Large intestine (tissue), 3 donors: Measurements from ENCODE around the gene RHCG. TPM values are rescaled to one million over a fixed set of nuclear protein-coding genes. Genes with fewer than 3 reads are reported as not detected.

ENCODE experiments used
- DNase-seq, 2 donors: peaks; one replicate each; pipeline versions ENCODE4 v3.0.0 to v3.0.0-alpha.2; 2013
- H3K27ac ChIP-seq: one replicate; pipeline ENCODE4 v1.5.1; 2013; ENCODE audit warnings: low read length
- H3K27me3 ChIP-seq: 2 replicates; pipeline ENCODE4 v1.6.1; 2013; ENCODE audit warnings: low read length; ENCODE audit not compliant: control insufficient read depth, insufficient read depth
- H3K36me3 ChIP-seq: 2 replicates; pipeline ENCODE4 v1.6.1; 2013; ENCODE audit warnings: low read length; ENCODE audit not compliant: control insufficient read depth, insufficient read depth
- H3K4me1 ChIP-seq: one replicate; pipeline ENCODE4 v1.6.1; 2013; ENCODE audit warnings: low read length; ENCODE audit not compliant: control insufficient read depth, insufficient read depth
- H3K4me3 ChIP-seq: one replicate; pipeline ENCODE4 v1.5.1; 2013; ENCODE audit warnings: low read length
- H3K9me3 ChIP-seq: one replicate; pipeline ENCODE4 v1.6.1; 2013; ENCODE audit warnings: mild to moderate bottlenecking, low read depth, low read length, moderate library complexity; ENCODE audit not compliant: control insufficient read depth
- WGBS: methylation state at CpG from one replicate; pipeline ENCODE4 v1.1.5; 2013; ENCODE audit warnings: low lambda C conversion rate; ENCODE audit not compliant: insufficient coverage; 5-methylcytosine and 5-hydroxymethylcytosine counted together
- polyA plus RNA-seq: library from polyadenylated mRNA; unstranded; fragments of 120-200 nt; gene quantifications from one replicate; pipeline ENCODE4 v1.2.1, GENCODE V29; 2013

RHCG gene
- polyA plus RNA-seq, 1 donor = 0.12 TPM

DNA sequence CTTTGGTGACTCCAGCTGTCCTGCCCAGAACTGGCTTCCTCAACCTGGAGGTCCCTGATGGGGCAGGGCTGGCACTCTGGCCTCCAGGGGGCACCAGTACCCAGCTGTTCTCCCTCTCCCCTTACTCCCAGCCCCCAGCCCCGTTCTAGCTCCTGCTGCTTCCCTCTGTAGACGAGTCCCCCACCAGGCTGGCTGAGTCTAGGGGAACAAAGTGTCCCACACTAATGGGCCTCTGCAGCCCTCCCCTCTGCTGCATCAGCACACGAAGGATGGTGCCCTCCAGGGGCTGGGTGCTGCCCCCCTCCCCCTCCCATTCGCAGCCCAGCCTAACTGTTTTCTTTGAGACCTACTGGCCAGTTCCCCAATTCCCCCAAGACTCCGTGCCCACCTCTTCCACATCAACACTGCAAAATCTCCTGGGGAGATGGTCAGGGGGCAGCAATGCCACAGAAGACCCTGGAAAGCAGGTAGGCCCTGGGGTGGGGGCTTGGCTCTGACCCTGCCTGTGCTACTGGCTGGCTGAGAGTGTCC is 4.2 kb downstream of the RHCG start:
- H3K4me3 ChIP-seq = no peak overlapping the region
- H3K4me1 ChIP-seq = no peaks in the 10 kb centered on the region
- no CpG with 5 or more reads among the region's 5 CpGs for WGBS
- no peaks in the 10 kb centered on the region for H3K36me3 ChIP-seq
- peaks cover 69% of the 10 kb centered on the region for H3K27me3 ChIP-seq
- DNase-seq = no peak
- no peak overlapping the region for H3K27ac ChIP-seq
- peaks cover 4% of the 10 kb centered on the region for H3K9me3 ChIP-seq

GRCh38 chr15:89490814-89491315 is 5.5 kb downstream of the RHCG start:
- Histone ChIP-seq H3K36me3 (no peaks in the 10 kb centered on the region), H3K27me3 (peaks cover 71% of the 10 kb centered on the region), H3K27ac (no peak overlapping the region), H3K9me3 (no peaks in the 10 kb centered on the region), H3K4me3 (no peak overlapping the region), H3K4me1 (no peaks in the 10 kb centered on the region)
- no CpG with 5 or more reads among the region's 8 CpGs for WGBS
- no peak for DNase-seq

- H3K27ac ChIP-seq = no peak overlapping the region
- H3K4me1 ChIP-seq = no peaks in the 10 kb centered on the region
- no peaks in the 10 kb centered on the region for H3K9me3 ChIP-seq
- no peaks in the 10 kb centered on the region for H3K36me3 ChIP-seq
- peaks cover 68% of the 10 kb centered on the region for H3K27me3 ChIP-seq
- WGBS = 67% methylated on average over 1 of the region's 10 CpGs
- DNase-seq = no peak
- H3K4me3 ChIP-seq = no peak overlapping the region
Observed at GRCh38 chr15:89490081-89490813, 6.1 kb downstream of the RHCG start.

GRCh38 chr15:89489376-89489775 is 7.0 kb downstream of the RHCG start:
- no peak for DNase-seq
- no peak overlapping the region for H3K4me3 ChIP-seq
- H3K36me3 ChIP-seq = no peaks in the 10 kb centered on the region
- no peaks in the 10 kb centered on the region for H3K9me3 ChIP-seq
- WGBS = no CpG with 5 or more reads among the region's 4 CpGs
- H3K27me3 ChIP-seq = peaks cover 64% of the 10 kb centered on the region
- no peak overlapping the region for H3K27ac ChIP-seq
- no peaks in the 10 kb centered on the region for H3K4me1 ChIP-seq

DNA sequence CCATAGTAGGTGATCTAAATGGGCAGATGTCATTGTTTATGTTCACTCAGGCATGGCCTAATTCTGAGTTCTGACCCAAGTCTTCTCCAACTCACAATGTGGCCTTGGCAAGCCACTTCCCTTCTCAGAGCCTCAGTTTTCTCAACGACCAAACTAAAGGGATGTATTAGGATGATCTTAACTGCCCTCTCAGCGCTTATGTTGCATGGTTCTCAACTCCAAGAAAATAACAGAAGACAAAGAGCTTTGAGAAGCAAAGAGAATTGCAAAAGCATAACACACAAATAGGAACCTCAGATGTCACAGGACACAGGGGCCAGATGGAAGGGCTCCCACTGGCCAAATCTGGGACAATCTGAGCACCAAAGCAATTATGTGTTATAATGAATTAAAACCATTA is 8.6 kb downstream of the RHCG start:
- H3K4me3 ChIP-seq = no peak overlapping the region
- H3K4me1 ChIP-seq = no peaks in the 10 kb centered on the region
- peaks cover 58% of the 10 kb centered on the region for H3K27me3 ChIP-seq
- DNase-seq = no peak
- WGBS = no CpG with 5 or more reads among the region's 2 CpGs
- no peaks in the 10 kb centered on the region for H3K9me3 ChIP-seq
- no peaks in the 10 kb centered on the region for H3K36me3 ChIP-seq
- no peak overlapping the region for H3K27ac ChIP-seq

DNA sequence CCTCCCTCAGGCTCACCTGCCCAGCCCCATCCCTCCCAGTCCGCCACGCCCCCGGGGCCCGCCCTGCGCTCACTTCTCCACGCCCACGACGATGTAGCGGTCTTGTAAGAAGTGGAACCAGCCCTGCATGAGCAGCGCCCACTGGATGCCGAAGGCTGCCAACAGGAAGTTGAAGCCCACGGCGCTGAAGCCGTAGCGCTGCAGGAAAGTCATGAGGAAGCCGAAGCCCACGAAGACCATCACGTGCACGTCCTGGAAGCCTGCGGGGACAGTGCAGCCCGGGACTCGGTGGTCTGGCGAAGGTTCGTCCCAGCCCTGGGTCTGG is 9.7 kb downstream of the RHCG start:
- peaks cover 56% of the 10 kb centered on the region for H3K27me3 ChIP-seq
- H3K36me3 ChIP-seq = no peaks in the 10 kb centered on the region
- H3K27ac ChIP-seq = no peak overlapping the region
- no peaks in the 10 kb centered on the region for H3K4me1 ChIP-seq
- no peaks in the 10 kb centered on the region for H3K9me3 ChIP-seq
- WGBS = no CpG with 5 or more reads among the region's 24 CpGs
- H3K4me3 ChIP-seq = no peak overlapping the region
- DNase-seq = peak in 1 of 2 donors; percentile 28

DNA sequence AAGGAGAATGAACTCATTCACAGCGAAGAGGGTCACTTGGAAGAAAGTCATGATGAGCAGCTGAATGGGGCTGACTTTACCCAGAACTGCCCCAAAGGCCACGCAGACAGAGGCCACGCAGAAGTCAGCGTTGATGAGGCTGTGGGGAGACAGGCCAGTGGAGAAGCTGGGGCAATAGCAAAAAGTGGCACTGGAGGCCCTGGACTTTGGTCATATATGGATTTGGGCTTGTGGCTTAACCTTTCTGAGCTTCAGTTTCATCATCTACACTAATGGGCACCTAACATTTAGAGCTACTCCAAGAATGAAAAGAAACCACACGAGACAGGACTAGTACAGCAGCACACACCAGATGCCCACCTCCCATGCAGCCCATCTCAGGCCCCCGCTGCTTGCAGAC is 13.3 kb downstream of the RHCG start:
- no peak overlapping the region for H3K27ac ChIP-seq
- no peaks in the 10 kb centered on the region for H3K4me1 ChIP-seq
- no peak overlapping the region for H3K4me3 ChIP-seq
- no peak for DNase-seq
- WGBS = no CpG with 5 or more reads among the region's 6 CpGs
- no peaks in the 10 kb centered on the region for H3K36me3 ChIP-seq
- no peaks in the 10 kb centered on the region for H3K9me3 ChIP-seq
- peaks cover 57% of the 10 kb centered on the region for H3K27me3 ChIP-seq

GRCh38 chr15:89482139-89482538 is 14.2 kb downstream of the RHCG start:
- 100% methylated on average over 1 of the region's 5 CpGs for WGBS
- Histone ChIP-seq H3K27me3 (peaks cover 49% of the 10 kb centered on the region), H3K27ac (no peak overlapping the region), H3K36me3 (no peaks in the 10 kb centered on the region), H3K4me1 (no peaks in the 10 kb centered on the region), H3K9me3 (no peaks in the 10 kb centered on the region), H3K4me3 (no peak overlapping the region)
- DNase-seq = no peak

DNA sequence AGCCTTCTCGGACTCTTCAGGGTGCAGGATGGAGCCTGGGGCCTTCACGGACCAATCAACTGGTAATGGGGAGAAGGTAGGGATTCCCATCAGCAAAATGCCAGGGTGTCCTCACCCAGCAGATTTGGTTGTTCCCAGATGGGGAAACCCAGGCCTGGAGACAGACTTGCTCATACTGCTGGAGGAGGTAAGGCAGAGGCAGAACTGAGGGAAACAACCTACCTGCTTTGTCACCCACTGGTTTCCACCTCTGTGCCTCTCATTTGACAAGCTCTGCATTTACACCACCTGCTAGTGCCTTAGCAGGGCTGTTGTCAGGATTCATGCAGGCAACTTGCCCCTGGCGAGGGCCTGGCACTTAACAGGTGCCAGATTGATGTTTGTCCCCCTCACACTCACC is 15.9 kb downstream of the RHCG start:
- Histone ChIP-seq H3K27me3 (peaks cover 42% of the 10 kb centered on the region), H3K9me3 (no peaks in the 10 kb centered on the region), H3K4me3 (no peak overlapping the region), H3K4me1 (no peaks in the 10 kb centered on the region), H3K27ac (no peak overlapping the region), H3K36me3 (no peaks in the 10 kb centered on the region)
- WGBS = no CpG with 5 or more reads among the region's 3 CpGs
- no peak for DNase-seq

- Histone ChIP-seq H3K9me3 (no peaks in the 10 kb centered on the region), H3K27me3 (peaks cover 39% of the 10 kb centered on the region), H3K4me1 (no peaks in the 10 kb centered on the region), H3K4me3 (no peak overlapping the region), H3K36me3 (no peaks in the 10 kb centered on the region), H3K27ac (no peak overlapping the region)
- DNase-seq = no peak
- no CpG with 5 or more reads among the region's 7 CpGs for WGBS
Observed at GRCh38 chr15:89479173-89479572, 17.2 kb downstream of the RHCG start.
